HG03060 (cell line): ENCODE data around the gene HEATR5B.
"Not testable (repeated sequence)": the region's sequence is repeated elsewhere in the genome, so short reads cannot be mapped to it uniquely, and the experiment has no call there.

ENCODE experiments used
- ATAC-seq: cut with Tn5 transposase; IDR thresholded peaks from one replicate; pipeline ENCODE4 v1.9.1; 2021; ENCODE audit warnings: low read depth, moderate number of reproducible peaks; ENCODE audit not compliant: unreplicated experiment

Gene HEATR5B

GRCh38 chr2:36951027-36951518 is 133.1 kb downstream of the HEATR5B start:
- ATAC-seq: no peak

GRCh38 chr2:36949845-36950244 is 134.3 kb downstream of the HEATR5B start:
- no peak for ATAC-seq

GRCh38 chr2:36945240-36945639 is 138.9 kb downstream of the HEATR5B start:
- ATAC-seq: not testable (repeated sequence)

GRCh38 chr2:36941867-36942266 is 142.3 kb downstream of the HEATR5B start:
- no peak for ATAC-seq

- not testable (repeated sequence) for ATAC-seq
Observed at GRCh38 chr2:36936526-36936925, 147.6 kb downstream of the HEATR5B start.

GRCh38 chr2:36931688-36932087 is 152.5 kb downstream of the HEATR5B start:
- ATAC-seq: not testable (repeated sequence)
